WTC11 (cell line): ENCODE results near the gene CRYBG3. TPM values are rescaled to one million over a fixed set of nuclear protein-coding genes. Genes with fewer than 3 reads are reported as not detected.

ENCODE experiments used
- ATAC-seq: fragments of 200-7000 bp; cut with Tn5 transposase; 2 replicates; pipeline ENCODE4 v1.10.0; 2021; ENCODE audit warnings: mild to moderate bottlenecking, moderate library complexity
- CTCF ChIA-PET: fragments of 300-600 bp; sonication (Branson Sonifier 250); formaldehyde crosslinking; loops from one replicate; lab custom pipeline; 2021; ENCODE audit warnings: antibody characterized with exemption; lab: Charles Lee
- POLR2A ChIA-PET: fragments of 350-600 bp; sonication (Branson Sonifier 250); formaldehyde crosslinking; loops from one replicate; lab custom pipeline; 2021; ENCODE audit warnings: antibody characterized with exemption; lab: Charles Lee
- DNase-seq: peaks from one replicate; pipeline ENCODE4 v3.0.0; 2021; ENCODE audit warnings: low spot score
- H3K27ac Mint-ChIP-seq: 2 replicates; pipeline ENCODE4 v1.8.0; 2021; ENCODE audit warnings: mixed read lengths
- H3K27me3 Mint-ChIP-seq: 2 replicates; pipeline ENCODE4 v1.8.0; 2021; ENCODE audit warnings: low read depth, mild to moderate bottlenecking, moderate library complexity, mixed read lengths
- H3K36me3 Mint-ChIP-seq: 2 replicates; pipeline ENCODE4 v1.8.0; 2021; ENCODE audit warnings: mixed read lengths
- H3K4me1 Mint-ChIP-seq: 2 replicates; pipeline ENCODE4 v1.8.0; 2022; ENCODE audit warnings: mixed read lengths
- H3K4me3 Mint-ChIP-seq: 2 replicates; pipeline ENCODE4 v1.8.0; 2021; ENCODE audit warnings: mild to moderate bottlenecking, moderate library complexity, mixed read lengths
- H3K9me3 Mint-ChIP-seq: 2 replicates; pipeline ENCODE4 v1.8.0; 2021; ENCODE audit warnings: mixed read lengths
- CBFB ChIP-seq: sonication (generic); formaldehyde crosslinking; IDR thresholded peaks from 2 replicates; pipeline ENCODE4 v1.8.1; 2022; ENCODE audit warnings: mild to moderate bottlenecking, low read depth, missing genetic modification reagents
- ELF4 ChIP-seq: sonication (generic); formaldehyde crosslinking; IDR thresholded peaks from 2 replicates; pipeline ENCODE4 v1.8.1; 2022; ENCODE audit warnings: low read depth, mild to moderate bottlenecking, moderate library complexity, missing genetic modification reagents
- GTF2I ChIP-seq: fragments of 250-450 bp; sonication (Bioruptor Pico); conservative IDR thresholded peaks from 2 replicates; pipeline ENCODE4 v1.4.0; 2021; ENCODE audit warnings: mild to moderate bottlenecking
- SMAD3 ChIP-seq: sonication (generic); formaldehyde crosslinking; IDR thresholded peaks from 2 replicates; pipeline ENCODE4 v1.8.0; 2022; ENCODE audit warnings: missing genetic modification reagents, mild to moderate bottlenecking, borderline replicate concordance
- SP1 ChIP-seq: sonication (generic); formaldehyde crosslinking; conservative IDR thresholded peaks from 2 replicates; pipeline ENCODE4 v1.8.1; 2022; ENCODE audit warnings: missing genetic modification reagents
- TEAD4 ChIP-seq: sonication (generic); formaldehyde crosslinking; IDR thresholded peaks from 2 replicates; pipeline ENCODE4 v1.8.0; 2022; ENCODE audit warnings: mild to moderate bottlenecking, missing genetic modification reagents
- TP53 ChIP-seq: sonication (generic); formaldehyde crosslinking; IDR thresholded peaks from 2 replicates; pipeline ENCODE4 v1.8.1; 2023; ENCODE audit warnings: mild to moderate bottlenecking, missing genetic modification reagents
- ZNF219 ChIP-seq: sonication (generic); formaldehyde crosslinking; IDR thresholded peaks from 2 replicates; pipeline ENCODE4 v1.8.0; 2023; ENCODE audit warnings: missing genetic modification reagents, mild to moderate bottlenecking, borderline replicate concordance
- ZNF232 ChIP-seq: sonication (generic); formaldehyde crosslinking; IDR thresholded peaks from 2 replicates; pipeline ENCODE4 v1.8.0; 2022; ENCODE audit warnings: mild to moderate bottlenecking, missing genetic modification reagents
- ZNF263 ChIP-seq: sonication (generic); formaldehyde crosslinking; IDR thresholded peaks from 2 replicates; pipeline ENCODE4 v1.8.1; 2022; ENCODE audit warnings: low read depth, mild to moderate bottlenecking, moderate library complexity, missing genetic modification reagents
- total RNA-seq: library from RNA; stranded (reverse); gene quantifications from 3 replicates; pipeline ENCODE4 v1.2.3, GENCODE V29; 2021
- TF ChIP-seq, protein P1 (sequence below): fragments of 250-450 bp; sonication (Bioruptor Pico); IDR thresholded peaks from 2 replicates; pipeline ENCODE4 v1.9.0; 2021; ENCODE audit warnings: moderate library complexity, mild to moderate bottlenecking, inconsistent platforms, borderline replicate concordance
- TF ChIP-seq, protein P2 (sequence below): sonication (generic); formaldehyde crosslinking; IDR thresholded peaks from 2 replicates; pipeline ENCODE4 v1.8.1; 2022; ENCODE audit warnings: mild to moderate bottlenecking, missing genetic modification reagents, moderate library complexity, borderline replicate concordance
- TF ChIP-seq, protein P3 (sequence below): sonication (generic); formaldehyde crosslinking; IDR thresholded peaks from 2 replicates; pipeline ENCODE4 v1.8.0; 2022; ENCODE audit warnings: missing genetic modification reagents
- TF ChIP-seq, protein P4 (sequence below): sonication (generic); formaldehyde crosslinking; IDR thresholded peaks from 2 replicates; pipeline ENCODE4 v1.8.1; 2023; ENCODE audit warnings: mild to moderate bottlenecking, missing genetic modification reagents, borderline replicate concordance
- TF ChIP-seq, protein P5 (sequence below): fragments of 250-450 bp; sonication (Bioruptor Pico); conservative IDR thresholded peaks from 2 replicates; pipeline ENCODE4 v1.9.0; 2021; ENCODE audit warnings: mild to moderate bottlenecking
- TF ChIP-seq, protein P6 (sequence below): fragments of 250-450 bp; sonication (Bioruptor Pico); IDR thresholded peaks from 2 replicates; pipeline ENCODE4 v1.8.0; 2021; ENCODE audit warnings: mild to moderate bottlenecking

CRYBG3 gene
- total RNA-seq, 1 experiment from 2014 or later = 13.6 TPM

DNA sequence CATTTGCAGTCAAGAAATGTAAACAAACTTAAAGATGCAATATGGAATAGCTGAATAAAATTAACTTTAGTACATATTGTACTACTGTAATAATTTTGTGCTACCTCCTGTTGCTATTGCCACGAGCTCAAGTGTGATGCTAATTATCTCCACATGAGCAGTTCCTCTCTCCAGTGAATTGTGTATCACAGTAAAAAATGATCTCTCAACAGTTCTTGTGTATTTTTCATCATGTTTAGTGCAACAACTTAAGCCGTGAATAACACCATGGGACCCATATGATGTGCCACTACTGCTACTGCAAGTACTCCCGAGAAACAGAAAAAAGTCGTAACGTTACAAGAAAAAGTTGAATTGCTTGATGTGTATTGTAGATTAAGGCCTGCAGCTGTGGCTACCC is 138.1 kb downstream of the CRYBG3 start (continued):
- TF ChIP-seq TEAD4 (CRISPR knock-in tag) (no peak), GTF2I (CRISPR knock-in tag) (no peak)
- TF ChIP-seq, protein P1, sequence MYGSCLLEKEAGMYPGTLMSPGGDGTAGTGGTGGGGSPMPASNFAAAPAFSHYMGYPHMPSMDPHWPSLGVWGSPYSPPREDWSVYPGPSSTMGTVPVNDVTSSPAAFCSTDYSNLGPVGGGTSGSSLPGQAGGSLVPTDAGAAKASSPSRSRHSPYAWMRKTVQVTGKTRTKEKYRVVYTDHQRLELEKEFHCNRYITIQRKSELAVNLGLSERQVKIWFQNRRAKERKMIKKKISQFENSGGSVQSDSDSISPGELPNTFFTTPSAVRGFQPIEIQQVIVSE = no peak
- TF ChIP-seq, all 79 proteins: peak for 0

DNA sequence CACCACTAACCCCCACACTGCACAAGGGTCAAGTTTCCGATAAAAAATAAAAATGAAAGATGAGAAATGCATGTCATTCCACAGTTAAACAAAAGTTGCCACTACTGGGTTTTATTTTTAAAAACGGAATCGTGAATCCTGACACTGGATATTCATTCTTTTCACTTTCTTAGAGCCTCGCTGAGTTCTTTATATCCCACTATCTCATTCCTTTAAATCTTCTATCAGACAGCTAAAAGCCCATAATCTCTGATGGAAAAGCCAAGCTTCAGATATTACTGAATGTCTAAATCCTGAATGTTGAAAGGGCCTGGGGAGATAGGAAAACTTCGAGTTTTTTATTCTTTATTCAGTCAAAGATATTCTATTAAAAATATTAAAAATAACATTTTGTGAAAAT is 138.7 kb downstream of the CRYBG3 start:
- no peaks in the 10 kb centered on the region for H3K27me3 Mint-ChIP-seq
- POLR2A ChIA-PET = no interaction called here
- CTCF ChIA-PET = no interaction called here
- TF ChIP-seq, protein P2, sequence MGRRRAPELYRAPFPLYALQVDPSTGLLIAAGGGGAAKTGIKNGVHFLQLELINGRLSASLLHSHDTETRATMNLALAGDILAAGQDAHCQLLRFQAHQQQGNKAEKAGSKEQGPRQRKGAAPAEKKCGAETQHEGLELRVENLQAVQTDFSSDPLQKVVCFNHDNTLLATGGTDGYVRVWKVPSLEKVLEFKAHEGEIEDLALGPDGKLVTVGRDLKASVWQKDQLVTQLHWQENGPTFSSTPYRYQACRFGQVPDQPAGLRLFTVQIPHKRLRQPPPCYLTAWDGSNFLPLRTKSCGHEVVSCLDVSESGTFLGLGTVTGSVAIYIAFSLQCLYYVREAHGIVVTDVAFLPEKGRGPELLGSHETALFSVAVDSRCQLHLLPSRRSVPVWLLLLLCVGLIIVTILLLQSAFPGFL (CRISPR knock-in tag) = no peak
- TF ChIP-seq TP53 = no peak
- TF ChIP-seq, protein P3, sequence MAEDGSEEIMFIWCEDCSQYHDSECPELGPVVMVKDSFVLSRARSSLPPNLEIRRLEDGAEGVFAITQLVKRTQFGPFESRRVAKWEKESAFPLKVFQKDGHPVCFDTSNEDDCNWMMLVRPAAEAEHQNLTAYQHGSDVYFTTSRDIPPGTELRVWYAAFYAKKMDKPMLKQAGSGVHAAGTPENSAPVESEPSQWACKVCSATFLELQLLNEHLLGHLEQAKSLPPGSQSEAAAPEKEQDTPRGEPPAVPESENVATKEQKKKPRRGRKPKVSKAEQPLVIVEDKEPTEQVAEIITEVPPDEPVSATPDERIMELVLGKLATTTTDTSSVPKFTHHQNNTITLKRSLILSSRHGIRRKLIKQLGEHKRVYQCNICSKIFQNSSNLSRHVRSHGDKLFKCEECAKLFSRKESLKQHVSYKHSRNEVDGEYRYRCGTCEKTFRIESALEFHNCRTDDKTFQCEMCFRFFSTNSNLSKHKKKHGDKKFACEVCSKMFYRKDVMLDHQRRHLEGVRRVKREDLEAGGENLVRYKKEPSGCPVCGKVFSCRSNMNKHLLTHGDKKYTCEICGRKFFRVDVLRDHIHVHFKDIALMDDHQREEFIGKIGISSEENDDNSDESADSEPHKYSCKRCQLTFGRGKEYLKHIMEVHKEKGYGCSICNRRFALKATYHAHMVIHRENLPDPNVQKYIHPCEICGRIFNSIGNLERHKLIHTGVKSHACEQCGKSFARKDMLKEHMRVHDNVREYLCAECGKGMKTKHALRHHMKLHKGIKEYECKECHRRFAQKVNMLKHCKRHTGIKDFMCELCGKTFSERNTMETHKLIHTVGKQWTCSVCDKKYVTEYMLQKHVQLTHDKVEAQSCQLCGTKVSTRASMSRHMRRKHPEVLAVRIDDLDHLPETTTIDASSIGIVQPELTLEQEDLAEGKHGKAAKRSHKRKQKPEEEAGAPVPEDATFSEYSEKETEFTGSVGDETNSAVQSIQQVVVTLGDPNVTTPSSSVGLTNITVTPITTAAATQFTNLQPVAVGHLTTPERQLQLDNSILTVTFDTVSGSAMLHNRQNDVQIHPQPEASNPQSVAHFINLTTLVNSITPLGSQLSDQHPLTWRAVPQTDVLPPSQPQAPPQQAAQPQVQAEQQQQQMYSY (CRISPR knock-in tag) = no peak
- no peak for TF ChIP-seq ELF4
- TF ChIP-seq SMAD3 = no peak
- TF ChIP-seq, protein P4, sequence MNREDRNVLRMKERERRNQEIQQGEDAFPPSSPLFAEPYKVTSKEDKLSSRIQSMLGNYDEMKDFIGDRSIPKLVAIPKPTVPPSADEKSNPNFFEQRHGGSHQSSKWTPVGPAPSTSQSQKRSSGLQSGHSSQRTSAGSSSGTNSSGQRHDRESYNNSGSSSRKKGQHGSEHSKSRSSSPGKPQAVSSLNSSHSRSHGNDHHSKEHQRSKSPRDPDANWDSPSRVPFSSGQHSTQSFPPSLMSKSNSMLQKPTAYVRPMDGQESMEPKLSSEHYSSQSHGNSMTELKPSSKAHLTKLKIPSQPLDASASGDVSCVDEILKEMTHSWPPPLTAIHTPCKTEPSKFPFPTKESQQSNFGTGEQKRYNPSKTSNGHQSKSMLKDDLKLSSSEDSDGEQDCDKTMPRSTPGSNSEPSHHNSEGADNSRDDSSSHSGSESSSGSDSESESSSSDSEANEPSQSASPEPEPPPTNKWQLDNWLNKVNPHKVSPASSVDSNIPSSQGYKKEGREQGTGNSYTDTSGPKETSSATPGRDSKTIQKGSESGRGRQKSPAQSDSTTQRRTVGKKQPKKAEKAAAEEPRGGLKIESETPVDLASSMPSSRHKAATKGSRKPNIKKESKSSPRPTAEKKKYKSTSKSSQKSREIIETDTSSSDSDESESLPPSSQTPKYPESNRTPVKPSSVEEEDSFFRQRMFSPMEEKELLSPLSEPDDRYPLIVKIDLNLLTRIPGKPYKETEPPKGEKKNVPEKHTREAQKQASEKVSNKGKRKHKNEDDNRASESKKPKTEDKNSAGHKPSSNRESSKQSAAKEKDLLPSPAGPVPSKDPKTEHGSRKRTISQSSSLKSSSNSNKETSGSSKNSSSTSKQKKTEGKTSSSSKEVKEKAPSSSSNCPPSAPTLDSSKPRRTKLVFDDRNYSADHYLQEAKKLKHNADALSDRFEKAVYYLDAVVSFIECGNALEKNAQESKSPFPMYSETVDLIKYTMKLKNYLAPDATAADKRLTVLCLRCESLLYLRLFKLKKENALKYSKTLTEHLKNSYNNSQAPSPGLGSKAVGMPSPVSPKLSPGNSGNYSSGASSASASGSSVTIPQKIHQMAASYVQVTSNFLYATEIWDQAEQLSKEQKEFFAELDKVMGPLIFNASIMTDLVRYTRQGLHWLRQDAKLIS (CRISPR knock-in tag) = no peak
- TF ChIP-seq, protein P5, sequence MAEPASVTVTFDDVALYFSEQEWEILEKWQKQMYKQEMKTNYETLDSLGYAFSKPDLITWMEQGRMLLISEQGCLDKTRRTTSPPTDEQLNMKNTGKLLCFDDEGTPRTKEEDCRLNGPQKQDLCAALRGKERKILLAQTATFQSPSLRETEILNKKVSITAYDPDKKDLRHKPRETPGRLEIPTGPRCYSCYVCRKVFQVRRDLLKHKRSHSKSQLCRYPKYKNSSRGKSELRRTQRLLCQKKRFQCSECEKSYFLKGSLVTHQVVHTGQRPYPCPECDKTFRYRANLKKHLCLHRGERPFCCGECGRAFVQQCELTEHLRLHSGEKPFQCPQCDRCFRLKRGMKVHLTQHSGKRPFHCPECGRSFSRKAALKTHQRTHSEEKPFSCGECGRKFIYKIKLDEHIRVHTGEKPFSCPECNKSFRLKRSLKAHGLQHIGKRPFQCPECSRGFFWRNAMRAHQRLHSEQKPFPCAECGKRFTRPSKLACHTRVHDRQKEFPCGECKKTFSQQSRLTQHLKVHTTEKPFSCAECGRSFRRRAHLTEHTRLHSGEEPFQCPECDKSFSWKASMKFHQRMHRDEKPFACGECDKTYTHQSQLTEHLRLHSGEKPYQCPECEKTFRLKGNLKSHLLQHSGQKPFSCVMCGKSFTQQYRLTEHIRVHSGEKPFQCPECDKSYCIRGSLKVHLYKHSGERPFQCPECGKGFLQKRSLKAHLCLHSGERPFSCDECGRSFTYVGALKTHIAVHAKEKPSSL = no peak
- H3K4me1 Mint-ChIP-seq = peaks cover 2% of the 10 kb centered on the region; the same call in 1 of the 2 replicates
- no peaks in the 10 kb centered on the region for H3K36me3 Mint-ChIP-seq
- ATAC-seq (no peak), DNase-seq (no peak)
- H3K27ac Mint-ChIP-seq = no peak overlapping the region
- no peak overlapping the region for H3K4me3 Mint-ChIP-seq
- no peaks in the 10 kb centered on the region for H3K9me3 Mint-ChIP-seq

DNA sequence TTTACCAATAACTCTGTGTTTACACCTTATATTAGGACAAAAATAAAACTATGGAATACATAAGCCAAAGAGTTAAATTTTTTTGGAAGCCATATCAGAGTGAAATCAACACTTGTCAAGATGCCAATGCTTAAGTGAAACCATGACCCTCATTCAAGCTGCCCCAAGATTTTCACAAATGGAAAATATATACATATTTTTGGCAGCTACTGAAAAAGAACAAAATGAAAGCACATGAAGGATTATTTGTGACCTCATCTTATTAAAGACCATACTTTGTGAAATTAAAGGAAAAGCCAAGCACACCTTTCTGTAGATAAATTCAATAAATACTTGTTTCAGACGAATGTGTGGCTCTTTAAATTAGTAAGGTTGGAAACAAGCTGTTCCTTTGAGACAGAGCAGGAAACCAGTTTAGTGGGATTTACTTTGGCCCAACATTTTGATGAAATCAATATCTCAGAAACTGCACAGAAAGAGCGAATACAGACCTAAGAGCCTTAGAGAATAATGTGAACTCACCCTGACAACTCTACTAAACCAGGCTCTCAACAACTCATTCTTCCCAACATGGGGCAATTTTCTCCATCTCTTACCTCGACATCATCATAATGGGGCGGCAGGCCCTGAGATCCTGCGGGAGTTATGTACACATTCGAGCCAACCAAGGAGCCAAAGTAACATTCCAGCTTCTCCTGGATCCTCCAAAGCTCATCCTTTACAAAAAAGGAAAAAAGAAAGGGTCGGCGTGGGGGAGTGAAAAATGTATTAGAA is 139.4 kb downstream of the CRYBG3 start:
- H3K27ac Mint-ChIP-seq = no peak overlapping the region
- POLR2A ChIA-PET = no interaction called here
- peaks cover 2% of the 10 kb centered on the region; the same call in 1 of the 2 replicates for H3K4me1 Mint-ChIP-seq
- H3K9me3 Mint-ChIP-seq = no peaks in the 10 kb centered on the region
- no peaks in the 10 kb centered on the region for H3K27me3 Mint-ChIP-seq
- ATAC-seq (no peak), DNase-seq (no peak)
- no peaks in the 10 kb centered on the region for H3K36me3 Mint-ChIP-seq
- CTCF ChIA-PET = no interaction called here
- H3K4me3 Mint-ChIP-seq = no peak overlapping the region
- TF ChIP-seq ZNF232 (CRISPR knock-in tag) (no peak), ZNF219 (CRISPR knock-in tag) (no peak), ZNF263 (CRISPR knock-in tag) (no peak), SP1 (CRISPR knock-in tag) (no peak), GTF2I (CRISPR knock-in tag) (no peak), CBFB (CRISPR knock-in tag) (no peak)
- TF ChIP-seq, protein P6, sequence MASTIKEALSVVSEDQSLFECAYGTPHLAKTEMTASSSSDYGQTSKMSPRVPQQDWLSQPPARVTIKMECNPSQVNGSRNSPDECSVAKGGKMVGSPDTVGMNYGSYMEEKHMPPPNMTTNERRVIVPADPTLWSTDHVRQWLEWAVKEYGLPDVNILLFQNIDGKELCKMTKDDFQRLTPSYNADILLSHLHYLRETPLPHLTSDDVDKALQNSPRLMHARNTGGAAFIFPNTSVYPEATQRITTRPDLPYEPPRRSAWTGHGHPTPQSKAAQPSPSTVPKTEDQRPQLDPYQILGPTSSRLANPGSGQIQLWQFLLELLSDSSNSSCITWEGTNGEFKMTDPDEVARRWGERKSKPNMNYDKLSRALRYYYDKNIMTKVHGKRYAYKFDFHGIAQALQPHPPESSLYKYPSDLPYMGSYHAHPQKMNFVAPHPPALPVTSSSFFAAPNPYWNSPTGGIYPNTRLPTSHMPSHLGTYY (CRISPR knock-in tag) = no peak
